ENCODE results near the gene ZSWIM3. TPM values are rescaled to one million over a fixed set of nuclear protein-coding genes. Genes with fewer than 3 reads are reported as not detected.

The ZSWIM3 gene
- polyA plus RNA-seq, 1 donor from 2014 or later = 14.3 TPM

GRCh38 chr20:45867819-45868176 is 10.4 kb downstream of the ZSWIM3 start:
- no peak overlapping the region for H3K27ac ChIP-seq (ENCODE audit: low read length)
- no peak overlapping the region for H2AFZ ChIP-seq (ENCODE audit: low read depth, low read length)
- H3F3A ChIP-seq (ENCODE audit: insufficient read depth, low read length, poor library complexity, severe bottlenecking) = no peaks in the 10 kb centered on the region
- H3K79me2 ChIP-seq (replicated peaks; ENCODE audit: insufficient read depth, low read length) = no peaks in the 10 kb centered on the region
- TF ChIP-seq POLR2AphosphoS5 (IDR thresholded peaks at IDR 0.05) (no peak), CTCF (IDR thresholded peaks at IDR 0.05; ENCODE audit: poor library complexity, severe bottlenecking) (no peak), TAF1 (IDR thresholded peaks at IDR 0.05; ENCODE audit: low read depth) (no peak), EZH2 (IDR thresholded peaks at IDR 0.05; ENCODE audit: borderline replicate concordance, insufficient read depth, low read length, poor library complexity, severe bottlenecking) (no peak), EP300 (conservative IDR thresholded peaks at IDR 0.05; ENCODE audit: poor library complexity, severe bottlenecking) (no peak), RAD21 (conservative IDR thresholded peaks at IDR 0.05) (no peak), SMC3 (conservative IDR thresholded peaks at IDR 0.05; ENCODE audit: poor library complexity) (no peak), MXI1 (conservative IDR thresholded peaks at IDR 0.05; ENCODE audit: poor library complexity, severe bottlenecking) (no peak)
- TF ChIP-seq, protein P1, sequence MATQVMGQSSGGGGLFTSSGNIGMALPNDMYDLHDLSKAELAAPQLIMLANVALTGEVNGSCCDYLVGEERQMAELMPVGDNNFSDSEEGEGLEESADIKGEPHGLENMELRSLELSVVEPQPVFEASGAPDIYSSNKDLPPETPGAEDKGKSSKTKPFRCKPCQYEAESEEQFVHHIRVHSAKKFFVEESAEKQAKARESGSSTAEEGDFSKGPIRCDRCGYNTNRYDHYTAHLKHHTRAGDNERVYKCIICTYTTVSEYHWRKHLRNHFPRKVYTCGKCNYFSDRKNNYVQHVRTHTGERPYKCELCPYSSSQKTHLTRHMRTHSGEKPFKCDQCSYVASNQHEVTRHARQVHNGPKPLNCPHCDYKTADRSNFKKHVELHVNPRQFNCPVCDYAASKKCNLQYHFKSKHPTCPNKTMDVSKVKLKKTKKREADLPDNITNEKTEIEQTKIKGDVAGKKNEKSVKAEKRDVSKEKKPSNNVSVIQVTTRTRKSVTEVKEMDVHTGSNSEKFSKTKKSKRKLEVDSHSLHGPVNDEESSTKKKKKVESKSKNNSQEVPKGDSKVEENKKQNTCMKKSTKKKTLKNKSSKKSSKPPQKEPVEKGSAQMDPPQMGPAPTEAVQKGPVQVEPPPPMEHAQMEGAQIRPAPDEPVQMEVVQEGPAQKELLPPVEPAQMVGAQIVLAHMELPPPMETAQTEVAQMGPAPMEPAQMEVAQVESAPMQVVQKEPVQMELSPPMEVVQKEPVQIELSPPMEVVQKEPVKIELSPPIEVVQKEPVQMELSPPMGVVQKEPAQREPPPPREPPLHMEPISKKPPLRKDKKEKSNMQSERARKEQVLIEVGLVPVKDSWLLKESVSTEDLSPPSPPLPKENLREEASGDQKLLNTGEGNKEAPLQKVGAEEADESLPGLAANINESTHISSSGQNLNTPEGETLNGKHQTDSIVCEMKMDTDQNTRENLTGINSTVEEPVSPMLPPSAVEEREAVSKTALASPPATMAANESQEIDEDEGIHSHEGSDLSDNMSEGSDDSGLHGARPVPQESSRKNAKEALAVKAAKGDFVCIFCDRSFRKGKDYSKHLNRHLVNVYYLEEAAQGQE (IDR thresholded peaks at IDR 0.05; ENCODE audit: borderline replicate concordance) = no peak
- no peaks in the 10 kb centered on the region for H3K27me3 ChIP-seq (ENCODE audit: insufficient read depth, low read depth, low read length)
- H3K4me3 ChIP-seq (ENCODE audit: low read length) = no peak overlapping the region
- H4K20me1 ChIP-seq (ENCODE audit: insufficient read depth) = no peaks in the 10 kb centered on the region
- no peak overlapping the region for H3K4me2 ChIP-seq (ENCODE audit: low read length)
- H3K36me3 ChIP-seq (ENCODE audit: insufficient read depth, low read length) = no peaks in the 10 kb centered on the region
- H3K9me2 ChIP-seq (ENCODE audit: insufficient read depth, low read length) = no peaks in the 10 kb centered on the region
- H3K9ac ChIP-seq (ENCODE audit: low read length) = no peak overlapping the region
- no peaks in the 10 kb centered on the region for H3K9me3 ChIP-seq (ENCODE audit: low read length)

DNA sequence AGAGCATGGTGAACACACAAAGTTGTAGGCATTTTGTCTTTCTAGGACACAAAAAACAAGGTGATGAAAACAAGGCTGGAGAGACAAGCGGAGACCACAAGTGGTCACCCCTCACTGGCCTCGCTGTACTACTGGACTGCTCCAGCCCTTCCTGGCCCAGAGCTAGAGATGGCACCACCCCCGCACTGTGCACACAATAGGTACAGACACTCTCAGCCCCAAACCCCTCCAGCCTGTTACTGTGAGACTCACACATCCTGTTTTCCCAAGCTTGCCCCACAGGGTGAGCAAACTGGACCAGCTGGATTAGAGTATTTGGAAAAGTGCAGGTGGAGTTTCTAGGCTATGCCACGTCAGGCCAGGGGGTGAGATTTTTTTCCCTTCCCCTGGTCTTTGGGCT is 15.2 kb downstream of the ZSWIM3 start:
- no peak overlapping the region for H3K9ac ChIP-seq (ENCODE audit: low read length)
- H3K4me3 ChIP-seq (ENCODE audit: low read length) = no peak overlapping the region
- no peak for TF ChIP-seq MXI1 (conservative IDR thresholded peaks at IDR 0.05; ENCODE audit: poor library complexity, severe bottlenecking)
- no peak for TF ChIP-seq RAD21 (conservative IDR thresholded peaks at IDR 0.05)
- no peak for TF ChIP-seq EP300 (conservative IDR thresholded peaks at IDR 0.05; ENCODE audit: poor library complexity, severe bottlenecking)
- TF ChIP-seq, protein P1 (IDR thresholded peaks at IDR 0.05; ENCODE audit: borderline replicate concordance) = no peak
- no peak for TF ChIP-seq TAF1 (IDR thresholded peaks at IDR 0.05; ENCODE audit: low read depth)
- no peak for TF ChIP-seq POLR2AphosphoS5 (IDR thresholded peaks at IDR 0.05)
- no peak for TF ChIP-seq EZH2 (IDR thresholded peaks at IDR 0.05; ENCODE audit: borderline replicate concordance, insufficient read depth, low read length, poor library complexity, severe bottlenecking)
- no peak for TF ChIP-seq CTCF (IDR thresholded peaks at IDR 0.05; ENCODE audit: poor library complexity, severe bottlenecking)
- no peak for TF ChIP-seq SMC3 (conservative IDR thresholded peaks at IDR 0.05; ENCODE audit: poor library complexity)
- H3K27me3 ChIP-seq (ENCODE audit: insufficient read depth, low read depth, low read length) = no peaks in the 10 kb centered on the region
- no peaks in the 10 kb centered on the region for H3K9me3 ChIP-seq (ENCODE audit: low read length)
- H3K4me2 ChIP-seq (ENCODE audit: low read length) = no peak overlapping the region
- no peaks in the 10 kb centered on the region for H3K9me2 ChIP-seq (ENCODE audit: insufficient read depth, low read length)
- H4K20me1 ChIP-seq (ENCODE audit: insufficient read depth) = no peaks in the 10 kb centered on the region
- no peaks in the 10 kb centered on the region for H3F3A ChIP-seq (ENCODE audit: insufficient read depth, low read length, poor library complexity, severe bottlenecking)
- no peaks in the 10 kb centered on the region for H3K79me2 ChIP-seq (replicated peaks; ENCODE audit: insufficient read depth, low read length)
- no peaks in the 10 kb centered on the region for H3K36me3 ChIP-seq (ENCODE audit: insufficient read depth, low read length)
- H3K27ac ChIP-seq (ENCODE audit: low read length) = no peak overlapping the region
- H2AFZ ChIP-seq (ENCODE audit: low read depth, low read length) = no peak overlapping the region

All from neural cell (in vitro differentiated cells).